Endothelial cell of umbilical vein (primary cell): ENCODE results near the gene LECT2. TPM values are rescaled to one million over a fixed set of nuclear protein-coding genes. Genes with fewer than 3 reads are reported as not detected.

Source experiments
- BruUV-seq: library from RNA; stranded (reverse); fragments of 400-500 nt; replicated peaks from 2 replicates; lab custom pipeline; 2021; lab: Mats Ljungman, UMichigan
- CTCF ChIA-PET: fragments of 300-600, 350-600 bp; sonication (Branson Sonifier 250); formaldehyde crosslinking; loops from one replicate; lab custom pipeline; 2021; ENCODE audit warnings: antibody characterized with exemption, inconsistent platforms; lab: Charles Lee
- POLR2A ChIA-PET: fragments of 300-600, 350-600 bp; sonication (Branson Sonifier 250); formaldehyde crosslinking; loops from one replicate; lab custom pipeline; 2021; ENCODE audit warnings: antibody characterized with exemption, inconsistent platforms; lab: Charles Lee
- DNase-seq: peaks from one replicate; pipeline ENCODE4 v3.0.0-alpha.2; 2011; ENCODE audit warnings: low read depth, low spot score
- FAIRE-seq: peaks from 2 replicates; lab custom pipeline; 2011; peaks lifted over from hg19 to GRCh38; lab: Jason Lieb, UNC
- H2AFZ ChIP-seq: 2 replicates; pipeline ENCODE4 v1.6.0; 2012; ENCODE audit warnings: low read depth, low read length, control low read depth, inconsistent platforms
- H3K27ac ChIP-seq: 2 replicates; pipeline ENCODE4 v1.5.1; 2011; ENCODE audit warnings: low read depth, mild to moderate bottlenecking, control low read depth, low read length, moderate library complexity; ENCODE audit not compliant: insufficient read depth
- H3K27me3 ChIP-seq, 2 experiments: 2 replicates each; pipeline versions ENCODE4 v1.6.0 to v1.6.1; 2011; ENCODE audit warnings: low read length in 2 of 2, mixed read lengths in 1 of 2; ENCODE audit not compliant: control insufficient read depth in 2 of 2, insufficient read depth in 2 of 2
- H3K36me3 ChIP-seq, 2 experiments: 2 replicates in 1 of 2; 3 replicates in 1 of 2; pipeline ENCODE4 v1.5.1; 2011; ENCODE audit warnings: low read length in 2 of 2, mild to moderate bottlenecking in 1 of 2, moderate library complexity in 1 of 2; ENCODE audit not compliant: control insufficient read depth in 2 of 2, insufficient read depth in 2 of 2; ENCODE audit errors: extremely low read depth in 1 of 2
- H3K4me1 ChIP-seq: 3 replicates; pipeline ENCODE4 v1.5.1; 2011; ENCODE audit warnings: mild to moderate bottlenecking, low read length; ENCODE audit not compliant: control insufficient read depth, insufficient read depth; ENCODE audit errors: extremely low read depth
- H3K4me2 ChIP-seq: 2 replicates; pipeline ENCODE4 v1.6.1; 2011; ENCODE audit warnings: low read length, control low read depth, mixed read lengths; ENCODE audit not compliant: insufficient read depth
- H3K4me3 ChIP-seq, 3 experiments: fragments of 200-600 bp in 1 of 3; sonication (generic), shearing (Covaris generic) in 1 of 3; replicated peaks in 1 of 3; 2 replicates each; pipeline ENCODE4 v1.5.1; 2011 to 2016; ENCODE audit warnings: control low read depth in 3 of 3, low read length in 3 of 3, mild to moderate bottlenecking in 2 of 3, inconsistent platforms in 1 of 3, low read depth in 1 of 3, moderate library complexity in 1 of 3; ENCODE audit not compliant: insufficient read depth in 1 of 3
- H3K79me2 ChIP-seq: 2 replicates; pipeline ENCODE4 v1.6.0; 2012; ENCODE audit warnings: low read length, inconsistent platforms; ENCODE audit not compliant: control insufficient read depth, insufficient read depth
- H3K9ac ChIP-seq: replicated peaks from 2 replicates; pipeline ENCODE3; 2011; ENCODE audit warnings: low read length, control low read depth; ENCODE audit not compliant: insufficient read depth; ENCODE audit errors: extremely low read depth
- H3K9me1 ChIP-seq: replicated peaks from 3 replicates; pipeline ENCODE4 v1.6.0; 2011; ENCODE audit warnings: mild to moderate bottlenecking, low read length; ENCODE audit not compliant: control insufficient read depth, insufficient read depth; ENCODE audit errors: extremely low read depth
- H3K9me3 ChIP-seq: replicated peaks from 2 replicates; pipeline ENCODE4 v1.5.1; 2012; ENCODE audit warnings: low read length, inconsistent platforms; ENCODE audit not compliant: control insufficient read depth, insufficient read depth
- H4K20me1 ChIP-seq: replicated peaks from 2 replicates; pipeline ENCODE3; 2011; ENCODE audit warnings: mild to moderate bottlenecking, low read length; ENCODE audit not compliant: control insufficient read depth, insufficient read depth; ENCODE audit errors: extremely low read depth
- EZH2 ChIP-seq: IDR thresholded peaks from 2 replicates; pipeline ENCODE4 v1.6.1; 2012; ENCODE audit warnings: borderline replicate concordance, low read depth, mild to moderate bottlenecking, moderate library complexity, low read length, inconsistent platforms; ENCODE audit not compliant: severe bottlenecking
- FOS ChIP-seq: IDR thresholded peaks from 2 replicates; pipeline ENCODE4 v1.6.1; 2011; ENCODE audit warnings: mild to moderate bottlenecking, low read length, moderate library complexity, borderline replicate concordance; ENCODE audit not compliant: insufficient read depth
- GATA2 ChIP-seq: IDR thresholded peaks from 2 replicates; pipeline ENCODE4 v1.7.0; 2011; ENCODE audit warnings: low read depth, mild to moderate bottlenecking, moderate library complexity, mixed read lengths, low read length; ENCODE audit not compliant: insufficient read length, insufficient read depth
- JUN ChIP-seq: IDR thresholded peaks from 2 replicates; pipeline ENCODE4 v1.6.1; 2011; ENCODE audit warnings: borderline replicate concordance, low read depth; ENCODE audit not compliant: insufficient read length, insufficient read depth
- MYC ChIP-seq: IDR thresholded peaks from one replicate; pipeline ENCODE4 v1.6.1; 2011; ENCODE audit warnings: mild to moderate bottlenecking, low read depth, low read length
- POLR2A ChIP-seq: IDR thresholded peaks from 2 replicates; pipeline ENCODE4 v1.6.1; 2012; ENCODE audit warnings: low read depth, mild to moderate bottlenecking, control low read depth, low read length
- POLR2AphosphoS5 ChIP-seq: IDR thresholded peaks from 2 replicates; pipeline ENCODE4 v1.6.1; 2012; ENCODE audit warnings: low read depth, mild to moderate bottlenecking, control low read depth, low read length, moderate library complexity; ENCODE audit not compliant: insufficient read depth
- dilution Hi-C: fragments of 300-500 bp; cut with MboI; formaldehyde crosslinking; loops from one replicate; pipeline ENCODE4 v1.15.0; 2019; ENCODE audit warnings: low sequenced_read_pairs; ENCODE audit not compliant: extremely low pct_ligation_motif_present
- intact Hi-C: fragments of 100-400 bp; cut with micrococcal nuclease; formaldehyde crosslinking; loops from one replicate; pipeline ENCODE4 v1.10.0; 2022
- polyA plus RNA-seq, 4 experiments: library from polyadenylated mRNA; depleted of rRNA in 3 of 4; stranded (reverse) in 3 of 4; unstranded in 1 of 4; fragments of >200 nt; gene quantifications; 2 replicates each; pipeline versions ENCODE4 v1.2.1 to v1.2.3, GENCODE V29; 2011 to 2012; ENCODE audit warnings: missing spikeins in 1 of 4
- total RNA-seq: library from RNA; stranded (reverse); gene quantifications from 2 replicates; pipeline ENCODE4 v1.2.3, GENCODE V29; 2021
- TF ChIP-seq, protein P1 (sequence below), 2 donors: IDR thresholded peaks; 1 replicate in 1 of 2; 2 replicates in 1 of 2; pipeline ENCODE4 v1.5.1; 2011; ENCODE audit warnings: low read length in 2 of 2, mild to moderate bottlenecking in 2 of 2, moderate library complexity in 2 of 2, control low read depth in 1 of 2, inconsistent platforms in 1 of 2, low read depth in 1 of 2; ENCODE audit not compliant: insufficient read depth in 1 of 2; ENCODE audit errors: extremely low read depth in 1 of 2
- TF ChIP-seq, protein P2 (sequence below): IDR thresholded peaks from 2 replicates; pipeline ENCODE4 v1.6.1; 2011; ENCODE audit not compliant: insufficient read depth, insufficient read length

The LECT2 gene
- total and polyA plus RNA-seq, 2 donors (not counting 3 experiments of a cell fraction or from before 2014, with no cell fraction given) = not detected

DNA sequence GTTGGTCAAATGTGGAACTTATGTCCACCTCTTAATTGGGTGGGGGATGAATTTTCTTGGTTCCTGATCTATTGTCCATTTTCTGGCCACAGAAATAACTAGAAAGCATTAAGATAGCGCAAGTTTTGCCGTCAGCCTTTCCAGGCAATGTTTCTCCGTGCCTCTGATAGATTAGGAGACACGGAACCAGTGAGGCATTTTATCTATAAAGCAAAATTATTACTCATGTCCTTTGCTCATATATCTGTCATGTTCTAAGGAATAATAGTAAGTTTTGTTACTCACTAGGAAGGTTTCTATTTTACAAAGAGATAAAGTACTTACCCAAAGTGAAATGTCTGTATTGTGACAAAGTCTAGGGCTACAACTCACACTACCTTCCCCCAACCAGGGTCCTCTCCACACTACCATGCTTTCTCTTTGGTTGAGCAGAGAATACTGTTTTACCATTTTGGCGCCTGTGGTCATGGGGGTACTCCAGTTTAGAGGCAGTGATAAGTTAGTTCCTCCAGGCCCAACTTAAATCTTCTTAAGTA, 39.2 kb downstream of the LECT2 start:
- Histone ChIP-seq H3K4me3 (no peak overlapping the region), H3K4me1 (no peaks in the 10 kb centered on the region), H3K27me3 (peaks cover 8 to 31% of the 10 kb centered on the region in 2 experiments), H3K9me1 (no peaks in the 10 kb centered on the region), H4K20me1 (no peaks in the 10 kb centered on the region), H3K27ac (no peak overlapping the region), H3K79me2 (no peaks in the 10 kb centered on the region), H2AFZ (no peak overlapping the region), H3K9me3 (no peaks in the 10 kb centered on the region), H3K9ac (no peak overlapping the region), H3K36me3 (no peaks in the 10 kb centered on the region), H3K4me2 (no peak overlapping the region)
- no TSS peak for BruUV-seq
- no peak for FAIRE-seq
- intact Hi-C loops = no loop called here
- ChIA-PET POLR2A (no interaction called here), CTCF (interaction anchor here (1.2 kb wide), 1 partner anchor 30 kb away, joined by 3 read pairs; no protein-coding TSS in a partner anchor)
- TF ChIP-seq POLR2AphosphoS5 (no peak), JUN (no peak), POLR2A (no peak), EZH2 (no peak)
- no peak for DNase-seq
- dilution Hi-C loops = no loop called here

DNA sequence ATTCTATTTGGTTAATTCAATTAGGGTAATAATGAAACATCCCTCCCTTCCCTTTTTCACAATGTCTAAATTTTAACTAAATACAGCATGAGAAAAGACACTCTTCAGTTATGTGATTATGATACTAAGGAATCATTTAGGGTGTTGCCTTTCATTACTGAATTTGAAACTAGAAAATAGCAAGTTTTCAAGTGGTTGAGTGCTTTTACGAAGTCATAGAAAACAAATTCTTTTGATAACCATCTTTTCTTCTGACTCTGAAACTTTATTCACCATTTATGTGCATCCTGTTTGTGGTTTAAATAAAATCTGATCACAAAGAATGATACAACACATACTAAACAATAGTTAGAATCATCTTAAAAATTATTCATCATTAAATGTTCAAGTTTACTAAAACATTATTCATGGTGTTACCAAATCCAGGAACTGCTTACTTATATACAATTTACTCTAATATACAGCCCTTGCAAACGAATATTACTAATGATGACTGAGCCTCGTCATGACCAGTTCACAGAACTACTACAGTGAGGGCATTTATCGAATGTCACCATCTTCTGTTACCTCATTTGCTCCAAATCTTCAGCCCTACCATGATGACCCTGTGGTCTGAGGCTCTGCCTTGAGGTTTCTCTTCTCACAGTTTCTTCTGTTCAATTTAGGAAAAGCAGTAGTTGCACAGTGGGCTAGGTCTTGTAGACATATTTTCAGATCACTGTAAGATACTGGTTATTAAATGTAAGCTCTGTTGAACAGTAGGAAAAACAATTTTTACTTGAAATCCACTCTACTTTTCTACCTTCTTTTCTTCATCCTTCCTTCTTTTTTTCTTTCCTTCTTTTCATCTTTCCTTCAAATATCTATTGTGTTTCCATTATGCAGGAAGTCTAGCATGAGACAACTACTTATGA, 40.8 kb downstream of the LECT2 start:
- Histone ChIP-seq H3K4me1 (no peaks in the 10 kb centered on the region), H3K27me3 (peaks cover 8 to 26% of the 10 kb centered on the region in 2 experiments), H3K9ac (no peak overlapping the region), H4K20me1 (no peaks in the 10 kb centered on the region), H3K9me1 (no peaks in the 10 kb centered on the region), H3K4me3 (no peak overlapping the region), H3K79me2 (no peaks in the 10 kb centered on the region), H3K9me3 (no peaks in the 10 kb centered on the region), H2AFZ (no peak overlapping the region), H3K27ac (no peak overlapping the region), H3K36me3 (no peaks in the 10 kb centered on the region), H3K4me2 (no peak overlapping the region)
- ChIA-PET CTCF (interaction anchor here (1.2 kb wide), 1 partner anchor 31 kb away, joined by 3 read pairs; no protein-coding TSS in a partner anchor), POLR2A (no interaction called here)
- FAIRE-seq = no peak
- TF ChIP-seq POLR2A (no peak), JUN (no peak), POLR2AphosphoS5 (no peak), MYC (no peak), GATA2 (no peak), EZH2 (no peak), FOS (no peak)
- TF ChIP-seq, protein P1, sequence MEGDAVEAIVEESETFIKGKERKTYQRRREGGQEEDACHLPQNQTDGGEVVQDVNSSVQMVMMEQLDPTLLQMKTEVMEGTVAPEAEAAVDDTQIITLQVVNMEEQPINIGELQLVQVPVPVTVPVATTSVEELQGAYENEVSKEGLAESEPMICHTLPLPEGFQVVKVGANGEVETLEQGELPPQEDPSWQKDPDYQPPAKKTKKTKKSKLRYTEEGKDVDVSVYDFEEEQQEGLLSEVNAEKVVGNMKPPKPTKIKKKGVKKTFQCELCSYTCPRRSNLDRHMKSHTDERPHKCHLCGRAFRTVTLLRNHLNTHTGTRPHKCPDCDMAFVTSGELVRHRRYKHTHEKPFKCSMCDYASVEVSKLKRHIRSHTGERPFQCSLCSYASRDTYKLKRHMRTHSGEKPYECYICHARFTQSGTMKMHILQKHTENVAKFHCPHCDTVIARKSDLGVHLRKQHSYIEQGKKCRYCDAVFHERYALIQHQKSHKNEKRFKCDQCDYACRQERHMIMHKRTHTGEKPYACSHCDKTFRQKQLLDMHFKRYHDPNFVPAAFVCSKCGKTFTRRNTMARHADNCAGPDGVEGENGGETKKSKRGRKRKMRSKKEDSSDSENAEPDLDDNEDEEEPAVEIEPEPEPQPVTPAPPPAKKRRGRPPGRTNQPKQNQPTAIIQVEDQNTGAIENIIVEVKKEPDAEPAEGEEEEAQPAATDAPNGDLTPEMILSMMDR (IDR thresholded peaks at IDR 0.05; ENCODE audit: extremely low read depth in 1 of 2, insufficient read depth in 1 of 2, low read depth in 1 of 2, low read length in 2 of 2) = no peak
- TF ChIP-seq, protein P2, sequence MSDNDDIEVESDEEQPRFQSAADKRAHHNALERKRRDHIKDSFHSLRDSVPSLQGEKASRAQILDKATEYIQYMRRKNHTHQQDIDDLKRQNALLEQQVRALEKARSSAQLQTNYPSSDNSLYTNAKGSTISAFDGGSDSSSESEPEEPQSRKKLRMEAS = no peak
- dilution Hi-C loops (no loop called here), intact Hi-C loops (no loop called here)
- no TSS peak for BruUV-seq
- no peak for DNase-seq
